Sigmoid colon (tissue), 7 donors: ENCODE data around the gene PDILT. TPM values are rescaled to one million over a fixed set of nuclear protein-coding genes. Genes with fewer than 3 reads are reported as not detected.

Experiments used
- DNase-seq: peaks from one replicate; pipeline ENCODE4 v3.0.0-alpha.2; 2019
- H3K27ac ChIP-seq, 4 donors: fragments of 200-600 bp; sonication (generic); one replicate each; pipeline ENCODE4 v1.5.1; 2016 to 2019; ENCODE audit warnings: mild to moderate bottlenecking in 1 of 4
- H3K27me3 ChIP-seq, 3 donors: fragments of 200-600 bp; sonication (generic); one replicate each; pipeline ENCODE4 v1.5.1; 2019; ENCODE audit warnings: mild to moderate bottlenecking in 1 of 3
- H3K36me3 ChIP-seq, 4 donors: fragments of 200-600 bp; sonication (generic); one replicate each; pipeline ENCODE4 v1.5.1; 2016 to 2019
- H3K4me1 ChIP-seq, 4 donors: fragments of 200-600 bp; sonication (generic); one replicate each; pipeline ENCODE4 v1.5.1; 2017 to 2019
- H3K4me3 ChIP-seq, 4 donors: fragments of 200-600 bp; sonication (generic); one replicate each; pipeline ENCODE4 v1.5.1; 2017 to 2019; ENCODE audit warnings: mild to moderate bottlenecking in 2 of 4, moderate library complexity in 1 of 4
- H3K9me3 ChIP-seq, 4 donors: fragments of 200-600 bp in 3 of 4; sonication (generic) in 3 of 4; one replicate each; pipeline versions ENCODE4 v1.5.1 to v1.6.1; 2013 to 2019
- EP300 ChIP-seq, 4 donors: sonication (generic); formaldehyde crosslinking; IDR thresholded peaks; one replicate each; pipeline ENCODE4 v1.6.1; 2017; ENCODE audit warnings: antibody characterized with exemption in 4 of 4
- POLR2A ChIP-seq, 2 donors: fragments of 450-650 bp; IDR thresholded peaks; one replicate each; pipeline ENCODE4 v1.6.1; 2016; ENCODE audit warnings: antibody characterized with exemption in 2 of 2, mild to moderate bottlenecking in 2 of 2, moderate library complexity in 2 of 2
- POLR2AphosphoS5 ChIP-seq, 4 donors: sonication (generic); formaldehyde crosslinking; IDR thresholded peaks; one replicate each; pipeline ENCODE4 v1.6.1; 2017; ENCODE audit warnings: antibody characterized with exemption in 4 of 4
- WGBS, 2 donors: extraction: QIAGEN DNeasy Blood & Tissue Kit; methylation state at CpG; one replicate each; pipeline ENCODE4 v1.1.7; 2013; 5-methylcytosine and 5-hydroxymethylcytosine counted together
- intact Hi-C: fragments of 100-400 bp; cut with DNase I; formaldehyde crosslinking; loops from one replicate; pipeline ENCODE4 v1.15.1; 2023
- polyA plus RNA-seq, 3 donors: library from polyadenylated mRNA; stranded (reverse); fragments of 200-250 nt; gene quantifications; one replicate each; pipeline ENCODE4 v1.2.3, GENCODE V29; 2013
- total RNA-seq, 4 donors: library from RNA; depleted of rRNA; stranded (reverse); fragments of >200 nt; gene quantifications; one replicate each; pipeline ENCODE4 v1.1.0, GENCODE V29; 2016
- TF ChIP-seq, protein P1 (sequence below), 4 experiments: fragments of 450-650 bp in 3 of 4; fragments of 200-600 bp in 1 of 4; IDR thresholded peaks; one replicate each; pipeline ENCODE4 v1.5.1; 2016 to 2019; ENCODE audit warnings: antibody characterized with exemption in 4 of 4, mild to moderate bottlenecking in 3 of 4, moderate library complexity in 2 of 4
- donor health status: healthy with polysubstance abuse.
- donor health status: Bipolar disorder and iron deficiency.
- donor health status: healthy.

PDILT gene
- total and polyA plus RNA-seq, 7 donors = not detected

DNA sequence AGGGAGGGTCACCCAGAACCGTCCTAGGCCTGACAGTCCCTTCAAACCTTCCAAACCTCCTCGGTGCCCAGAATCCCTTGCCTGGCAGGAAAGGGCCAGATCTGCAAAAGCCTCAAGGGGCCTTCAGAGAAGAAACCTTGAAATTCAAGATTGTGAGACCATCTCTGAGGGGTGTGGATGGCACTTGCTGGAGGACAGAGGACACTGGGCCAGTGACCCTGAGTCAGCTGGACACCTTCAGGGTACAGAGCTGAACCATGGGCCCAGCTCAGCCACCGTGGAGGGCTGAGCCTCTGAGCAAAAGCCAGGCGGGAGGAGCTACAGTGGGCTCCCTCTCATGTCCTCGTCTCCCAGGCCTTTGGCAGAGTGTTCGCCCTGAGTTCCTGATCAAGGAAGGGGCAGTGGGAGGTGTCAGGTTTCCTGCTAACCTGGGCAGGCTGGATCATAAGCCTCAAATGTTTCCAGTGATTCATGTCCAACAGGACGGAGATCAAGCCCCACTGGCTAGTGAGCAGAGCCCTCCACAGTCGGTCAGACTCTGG is 3.0 kb downstream of the PDILT start:
- Histone ChIP-seq H3K4me3 (no peak overlapping the region), H3K27me3 (no peaks in the 10 kb centered on the region), H3K36me3 (no peaks in the 10 kb centered on the region), H3K27ac (no peak overlapping the region), H3K9me3 (no peaks in the 10 kb centered on the region), H3K4me1 (no peaks in the 10 kb centered on the region)
- TF ChIP-seq EP300 (IDR thresholded peaks at IDR 0.05) = no peak
- no peak for TF ChIP-seq POLR2A (IDR thresholded peaks at IDR 0.05)
- no peak for TF ChIP-seq POLR2AphosphoS5 (IDR thresholded peaks at IDR 0.05)
- TF ChIP-seq, protein P1, sequence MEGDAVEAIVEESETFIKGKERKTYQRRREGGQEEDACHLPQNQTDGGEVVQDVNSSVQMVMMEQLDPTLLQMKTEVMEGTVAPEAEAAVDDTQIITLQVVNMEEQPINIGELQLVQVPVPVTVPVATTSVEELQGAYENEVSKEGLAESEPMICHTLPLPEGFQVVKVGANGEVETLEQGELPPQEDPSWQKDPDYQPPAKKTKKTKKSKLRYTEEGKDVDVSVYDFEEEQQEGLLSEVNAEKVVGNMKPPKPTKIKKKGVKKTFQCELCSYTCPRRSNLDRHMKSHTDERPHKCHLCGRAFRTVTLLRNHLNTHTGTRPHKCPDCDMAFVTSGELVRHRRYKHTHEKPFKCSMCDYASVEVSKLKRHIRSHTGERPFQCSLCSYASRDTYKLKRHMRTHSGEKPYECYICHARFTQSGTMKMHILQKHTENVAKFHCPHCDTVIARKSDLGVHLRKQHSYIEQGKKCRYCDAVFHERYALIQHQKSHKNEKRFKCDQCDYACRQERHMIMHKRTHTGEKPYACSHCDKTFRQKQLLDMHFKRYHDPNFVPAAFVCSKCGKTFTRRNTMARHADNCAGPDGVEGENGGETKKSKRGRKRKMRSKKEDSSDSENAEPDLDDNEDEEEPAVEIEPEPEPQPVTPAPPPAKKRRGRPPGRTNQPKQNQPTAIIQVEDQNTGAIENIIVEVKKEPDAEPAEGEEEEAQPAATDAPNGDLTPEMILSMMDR (IDR thresholded peaks at IDR 0.05) = no peak
- 69 to 70% methylated on average over 8 of the region's 8 CpGs for WGBS, 2 donors
- DNase-seq = no peak
- intact Hi-C loops = no loop called here

DNA sequence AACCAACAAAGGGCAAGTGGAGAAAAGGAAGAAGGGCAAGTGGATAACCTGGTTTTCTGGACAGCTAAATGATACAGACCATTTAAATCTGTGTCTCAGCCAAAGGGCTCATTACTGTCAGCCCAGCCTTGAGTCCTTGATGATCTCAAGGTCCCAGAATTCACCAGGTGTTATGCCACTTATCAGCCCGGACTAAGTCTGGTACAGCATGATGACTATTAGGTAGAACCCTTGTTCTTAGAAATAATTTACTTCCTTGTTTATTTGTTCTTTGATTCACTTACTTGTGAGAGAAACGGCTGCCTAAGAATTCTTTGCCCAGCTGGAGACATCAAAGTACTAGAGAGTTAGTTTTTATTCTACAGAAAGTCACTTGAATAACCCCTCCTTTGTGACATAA is 3.5 kb downstream of the PDILT start:
- H3K27me3 ChIP-seq = no peaks in the 10 kb centered on the region
- intact Hi-C loops = no loop called here
- no peaks in the 10 kb centered on the region for H3K36me3 ChIP-seq
- H3K9me3 ChIP-seq = no peaks in the 10 kb centered on the region
- no peak overlapping the region for H3K4me3 ChIP-seq
- TF ChIP-seq POLR2A (IDR thresholded peaks at IDR 0.05) (no peak), POLR2AphosphoS5 (IDR thresholded peaks at IDR 0.05) (no peak), EP300 (IDR thresholded peaks at IDR 0.05) (no peak)
- TF ChIP-seq, protein P1 (IDR thresholded peaks at IDR 0.05) = no peak
- no peak overlapping the region for H3K27ac ChIP-seq
- DNase-seq = no peak
- H3K4me1 ChIP-seq = no peaks in the 10 kb centered on the region
- 8 to 40% methylated on average over 2 of the region's 2 CpGs for whole genome bisulfite sequencing, 2 donors

GRCh38 chr16:20399185-20399584 is 5.4 kb downstream of the PDILT start:
- no peaks in the 10 kb centered on the region for H3K9me3 ChIP-seq
- intact Hi-C loops = no loop called here
- no peaks in the 10 kb centered on the region for H3K27me3 ChIP-seq
- TF ChIP-seq EP300 (IDR thresholded peaks at IDR 0.05) (no peak), POLR2AphosphoS5 (IDR thresholded peaks at IDR 0.05) (no peak), POLR2A (IDR thresholded peaks at IDR 0.05) (no peak)
- TF ChIP-seq, protein P1 (IDR thresholded peaks at IDR 0.05) = no peak
- H3K27ac ChIP-seq = no peak overlapping the region
- no peak overlapping the region for H3K4me3 ChIP-seq
- WGBS, 2 donors = 58 to 74% methylated on average over 7 of the region's 7 CpGs
- no peaks in the 10 kb centered on the region for H3K36me3 ChIP-seq
- H3K4me1 ChIP-seq = peaks cover 0 to 5% (median 4%) of the 10 kb centered on the region in 4 donors
- no peak for DNase-seq

DNA sequence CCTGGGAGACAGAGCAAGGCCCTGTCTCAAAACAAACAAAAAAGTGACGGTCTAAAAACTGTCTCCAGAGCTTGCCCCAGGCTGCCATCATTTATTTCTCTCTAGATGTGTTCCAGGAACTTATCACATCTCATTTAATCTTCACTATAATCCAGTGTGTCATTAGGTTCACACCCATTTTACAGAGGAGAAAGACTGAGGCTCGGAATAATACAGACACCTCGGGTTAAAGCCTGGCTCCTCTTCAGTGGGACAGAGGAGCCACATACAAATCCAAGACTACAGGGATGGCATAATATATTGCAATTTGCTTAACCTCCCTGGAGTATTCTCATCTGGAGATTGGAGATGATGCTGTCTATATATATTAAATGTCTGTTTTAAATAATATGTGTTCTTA is 5.9 kb downstream of the PDILT start:
- no peak for TF ChIP-seq POLR2AphosphoS5 (IDR thresholded peaks at IDR 0.05)
- TF ChIP-seq, protein P1 (IDR thresholded peaks at IDR 0.05) = no peak
- TF ChIP-seq EP300 (IDR thresholded peaks at IDR 0.05) = no peak
- no peak for TF ChIP-seq POLR2A (IDR thresholded peaks at IDR 0.05)
- Histone ChIP-seq H3K4me1 (peaks cover 0 to 10% (median 10%) of the 10 kb centered on the region in 4 donors), H3K27me3 (no peaks in the 10 kb centered on the region), H3K27ac (no peak overlapping the region), H3K36me3 (no peaks in the 10 kb centered on the region), H3K4me3 (no peak overlapping the region), H3K9me3 (no peaks in the 10 kb centered on the region)
- 85 to 86% methylated on average over 3 of the region's 3 CpGs for WGBS, 2 donors
- intact Hi-C loops = no loop called here
- DNase-seq = no peak
